NCI-H2196 treated with DMSO at 0.1 percent for 48 hours (cell line): ENCODE measurements around the gene UGT1A7.

Source experiments
- DNase-seq: peaks from one replicate; lab custom pipeline; 2025; ENCODE audit not compliant: unreplicated experiment; lab: John Stamatoyannopoulos, UW

Gene UGT1A7

GRCh38 chr2:233760043-233760442 is 78.3 kb downstream of the UGT1A7 start, which contains the start of gene UGT1A1:
Gene UGT1A1 (plus strand): TSS chr2:233760270. CDS start chr2:233760288, 18 bp downstream.
- DNase-seq: no peak

GRCh38 chr2:233761040-233761769 is 79.5 kb downstream of the UGT1A7 start:
- no peak for DNase-seq

GRCh38 chr2:233764264-233764663 is 82.6 kb downstream of the UGT1A7 start:
- no peak for DNase-seq

GRCh38 chr2:233764761-233765160 is 83.1 kb downstream of the UGT1A7 start:
- no peak for DNase-seq

- DNase-seq: no peak
Measured at GRCh38 chr2:233766416-233766815, 84.7 kb downstream of the UGT1A7 start.

- DNase-seq: no peak
Measured at GRCh38 chr2:233768076-233768475, 86.4 kb downstream of the UGT1A7 start.

GRCh38 chr2:233769260-233769659 is 87.6 kb downstream of the UGT1A7 start:
- DNase-seq: no peak

GRCh38 chr2:233772153-233772552 is 90.5 kb downstream of the UGT1A7 start:
- no peak for DNase-seq

- no peak for DNase-seq
Measured at GRCh38 chr2:233772583-233772982, 90.9 kb downstream of the UGT1A7 start.

GRCh38 chr2:233773854-233774253 is 92.2 kb downstream of the UGT1A7 start:
- no peak for DNase-seq

- no peak for DNase-seq
Measured at GRCh38 chr2:233775414-233775813, 93.7 kb downstream of the UGT1A7 start.

- DNase-seq: no peak
Measured at GRCh38 chr2:233778030-233778429, 96.3 kb downstream of the UGT1A7 start, which contains the start of gene MROH2A. Gene MROH2A (plus strand): TSS chr2:233778330. CDS start chr2:233779359, 1,029 bp downstream.

GRCh38 chr2:233779722-233780121 is 98.0 kb downstream of the UGT1A7 start:
- DNase-seq: no peak

- no peak for DNase-seq
Measured at GRCh38 chr2:233780771-233781170, 99.1 kb downstream of the UGT1A7 start.

GRCh38 chr2:233789554-233789953 is 107.9 kb downstream of the UGT1A7 start:
- DNase-seq: no peak

GRCh38 chr2:233791151-233791882 is 109.6 kb downstream of the UGT1A7 start:
- DNase-seq: no peak

GRCh38 chr2:233791883-233792329 is 110.2 kb downstream of the UGT1A7 start:
- no peak for DNase-seq

- no peak for DNase-seq
Measured at GRCh38 chr2:233792720-233793119, 111.0 kb downstream of the UGT1A7 start.

GRCh38 chr2:233793465-233794127 is 111.9 kb downstream of the UGT1A7 start:
- no peak for DNase-seq

GRCh38 chr2:233794128-233794658 is 112.5 kb downstream of the UGT1A7 start:
- DNase-seq: no peak

- no peak for DNase-seq
Measured at GRCh38 chr2:233795735-233796171, 114.1 kb downstream of the UGT1A7 start.
